UCSD-AML1 (cell line): ENCODE measurements around the gene OR7G3.

Source experiments
- DNase-seq: peaks from one replicate; lab custom pipeline; 2025; ENCODE audit not compliant: unreplicated experiment; lab: John Stamatoyannopoulos, UW

Gene OR7G3

DNA sequence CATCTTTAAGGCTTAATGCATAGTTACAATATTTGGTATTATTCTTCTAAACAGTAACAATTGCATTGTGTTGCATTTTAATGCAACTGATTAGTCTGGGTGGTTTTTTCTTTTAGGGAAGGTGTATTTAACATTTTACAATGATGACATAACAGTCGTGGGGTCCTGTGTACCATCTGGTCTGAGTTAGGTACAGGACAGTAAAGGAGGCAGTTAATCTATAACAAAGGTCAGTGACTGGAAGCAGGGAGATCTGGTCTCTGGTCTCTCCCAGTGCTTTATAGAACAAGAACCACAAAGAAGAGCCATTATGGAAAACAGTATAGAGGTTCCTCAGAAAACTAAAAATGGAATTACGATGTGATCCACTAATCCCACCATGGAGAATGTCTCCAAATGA lies 16.8 kb downstream of the OR7G3 start:
- DNase-seq, result no peak

DNA sequence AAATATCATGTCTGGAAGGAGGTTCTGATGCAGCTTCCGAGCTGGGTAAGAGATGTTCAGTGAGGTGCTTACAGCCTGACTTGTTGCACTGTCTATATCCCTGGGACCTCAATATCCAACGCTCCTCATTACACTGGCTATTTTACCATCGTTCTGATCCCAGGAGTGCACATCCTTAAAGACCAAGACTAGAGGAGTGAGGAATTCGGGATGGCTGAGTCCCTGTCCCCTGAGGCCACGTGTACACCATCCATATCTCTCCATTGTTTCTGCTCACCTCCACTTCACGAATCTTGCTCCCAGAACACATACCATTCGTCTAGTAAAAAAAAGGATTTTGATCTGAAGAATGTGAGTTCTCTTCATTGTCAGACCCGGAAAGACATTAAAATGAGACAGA lies 19.4 kb downstream of the OR7G3 start, which contains the start of gene OR7G2:
Gene OR7G2, minus strand, starts transcription at position 101 of the 400 bp plus-strand sequence. CDS start 4,232 bp downstream, outside the sequence.
- DNase-seq, result no peak

DNA sequence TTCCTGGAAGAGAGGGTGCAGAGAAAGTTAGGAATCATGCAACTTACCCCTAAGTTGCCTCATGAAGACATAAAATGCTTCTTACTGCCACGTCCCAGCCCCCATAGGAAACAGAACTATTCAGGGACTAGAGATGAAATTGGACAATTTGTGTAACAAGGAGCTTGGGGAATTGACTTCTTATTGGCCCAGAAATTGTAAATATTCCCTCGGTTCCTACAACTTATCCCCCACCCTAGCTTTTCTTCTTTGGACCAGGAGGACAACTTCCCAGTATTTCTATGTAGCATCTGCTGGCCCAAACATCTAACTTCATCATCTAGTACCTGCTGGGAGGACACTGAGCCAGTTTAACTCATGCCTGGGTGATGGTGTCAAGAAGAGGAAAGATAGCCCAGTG lies 40.0 kb downstream of the OR7G3 start, which contains the start of gene OR1M1:
Gene OR1M1, plus strand, starts transcription at position 301 of the 400 bp plus-strand sequence. CDS start 6,184 bp downstream, outside the sequence.
- DNase-seq, result no peak

DNA sequence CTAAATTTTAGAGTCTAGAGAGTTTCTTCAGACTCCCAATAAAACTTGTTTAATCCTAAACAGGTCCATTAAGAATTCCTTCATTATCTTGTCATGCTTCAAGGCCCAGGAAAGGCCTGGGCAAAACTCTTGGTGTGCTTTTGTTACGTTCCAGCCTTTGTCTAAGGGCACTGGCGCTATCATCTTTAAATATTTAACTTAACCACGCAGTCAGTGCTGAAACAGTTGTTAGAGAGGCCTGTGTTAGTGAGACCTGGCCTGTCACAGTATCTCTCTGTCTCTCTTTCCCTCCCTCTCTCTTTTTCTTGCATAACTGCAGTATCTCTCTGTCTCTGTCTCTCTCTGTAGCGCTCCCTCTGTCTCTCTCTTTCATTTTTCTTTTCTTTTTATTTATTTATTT lies 48.1 kb downstream of the OR7G3 start:
- no peak for DNase-seq

DNA sequence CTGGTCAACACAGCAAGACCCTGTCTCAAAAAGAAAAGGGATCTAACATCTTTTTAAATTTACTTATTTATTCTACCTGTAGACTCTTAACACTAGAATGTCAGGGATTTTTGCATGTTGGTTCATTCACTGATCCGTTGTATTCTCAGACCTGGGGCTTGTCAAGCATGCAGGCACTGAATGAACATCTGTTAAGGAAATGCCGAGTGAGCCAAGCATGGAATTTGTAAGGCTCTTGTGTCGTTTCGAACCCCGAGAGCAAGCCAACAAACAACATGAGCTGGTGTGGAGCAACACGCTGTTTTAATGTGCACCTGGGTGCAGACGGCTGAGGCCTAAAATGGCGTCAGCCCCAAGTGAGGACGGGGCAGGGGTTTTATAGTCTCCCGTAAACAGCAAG lies 49.8 kb downstream of the OR7G3 start:
- DNase-seq, result no peak
